LHCN-M2 (cell line): Measurements from ENCODE around the gene PCGF3. TPM values are rescaled to one million over a fixed set of nuclear protein-coding genes. Genes with fewer than 3 reads are reported as not detected.
"Not testable (repeated sequence)": the region's sequence is repeated elsewhere in the genome, so short reads cannot be mapped to it uniquely, and the experiment has no call there.

ENCODE experiments used
- DNase-seq: peaks from one replicate; pipeline ENCODE4 v3.0.0-alpha.2; 2012; ENCODE audit warnings: low read depth
- total RNA-seq: library from RNA; depleted of rRNA; stranded (reverse); fragments of >200 nt; gene quantifications from 2 replicates; pipeline ENCODE4 v1.2.3, GENCODE V29; 2014

The PCGF3 gene
- total RNA-seq, 1 experiment from 2014 or later = 66.3 TPM

- no peak for DNase-seq
Observed at GRCh38 chr4:682490-683172, 23.0 kb upstream of the PCGF3 start.

- DNase-seq = no peak
Observed at GRCh38 chr4:683247-683897, 22.3 kb upstream of the PCGF3 start.

GRCh38 chr4:683982-684622 is 21.5 kb upstream of the PCGF3 start:
- peak; percentile 55 for DNase-seq

- DNase-seq = no peak
Observed at GRCh38 chr4:684623-685327, 20.9 kb upstream of the PCGF3 start.

GRCh38 chr4:685679-686412 is 19.8 kb upstream of the PCGF3 start:
- DNase-seq = no peak

GRCh38 chr4:686413-687040 is 19.1 kb upstream of the PCGF3 start:
- DNase-seq = no peak

GRCh38 chr4:687048-687970 is 18.3 kb upstream of the PCGF3 start:
- peak; percentile 96 for DNase-seq

- DNase-seq = no peak
Observed at GRCh38 chr4:687971-688853, 17.4 kb upstream of the PCGF3 start.

- DNase-seq = no peak
Observed at GRCh38 chr4:688854-689681, 16.6 kb upstream of the PCGF3 start, which contains the start of gene SLC49A3. Gene SLC49A3 (minus strand): TSS chr4:689151. CDS start chr4:689127, 24 bp downstream.

GRCh38 chr4:689723-690122 is 15.9 kb upstream of the PCGF3 start:
- DNase-seq = no peak

GRCh38 chr4:692771-693554 is 12.7 kb upstream of the PCGF3 start:
- no peak for DNase-seq

- DNase-seq = not testable (repeated sequence)
Observed at GRCh38 chr4:694341-694940, 11.2 kb upstream of the PCGF3 start.

- no peak for DNase-seq
Observed at GRCh38 chr4:699816-700580, 5.6 kb upstream of the PCGF3 start.

- DNase-seq = no peak
Observed at GRCh38 chr4:700587-701264, 4.9 kb upstream of the PCGF3 start.

- no peak for DNase-seq
Observed at GRCh38 chr4:702618-703048, 3.0 kb upstream of the PCGF3 start.
